SK-N-SH treated with all-trans-retinoic acid at 6 μM for 48 hours (cell line): ENCODE measurements around the gene NPAS1.

Experiments
- BACH2 ChIP-seq: fragments of 250-450 bp; sonication (Bioruptor Pico); IDR thresholded peaks from 2 replicates; pipeline ENCODE4 v1.9.0; 2021; ENCODE audit warnings: mild to moderate bottlenecking, borderline replicate concordance
- ESRRG ChIP-seq: fragments of 250-450 bp; sonication (Bioruptor Pico); IDR thresholded peaks from 2 replicates; pipeline ENCODE4 v1.6.1; 2021; ENCODE audit warnings: mild to moderate bottlenecking
- PATZ1 ChIP-seq: fragments of 250-450 bp; sonication (Bioruptor Pico); IDR thresholded peaks from 2 replicates; pipeline ENCODE4 v1.8.0; 2020; ENCODE audit warnings: mild to moderate bottlenecking, moderate library complexity, borderline replicate concordance
- ZC3H10 ChIP-seq: fragments of 250-450 bp; sonication (Bioruptor Pico); IDR thresholded peaks from 2 replicates; pipeline ENCODE4 v1.5.1; 2021; ENCODE audit warnings: mild to moderate bottlenecking, moderate library complexity
- ZFP3 ChIP-seq: fragments of 250-450 bp; sonication (Bioruptor Pico); IDR thresholded peaks from 2 replicates; pipeline ENCODE4 v1.5.0; 2020; ENCODE audit warnings: mild to moderate bottlenecking, moderate library complexity
- ZFP30 ChIP-seq: fragments of 450-650 bp; formaldehyde crosslinking; IDR thresholded peaks from 2 replicates; pipeline ENCODE4 v1.5.0; 2022; ENCODE audit warnings: mild to moderate bottlenecking, moderate library complexity

- TF ChIP-seq ZFP30 (CRISPR knock-in tag) = no peak
- TF ChIP-seq ZC3H10 (CRISPR knock-in tag) = no peak
- TF ChIP-seq PATZ1 (CRISPR knock-in tag) = no peak
- no peak for TF ChIP-seq ESRRG
- TF ChIP-seq ZFP3 (CRISPR knock-in tag) = no peak
- TF ChIP-seq BACH2 (CRISPR knock-in tag) = no peak
Observed at GRCh38 chr19:46977548-46977947, 42.1 kb upstream of the NPAS1 start.
